GM23338 (cell line): ENCODE data around the gene GLI3. TPM values are rescaled to one million over a fixed set of nuclear protein-coding genes. Genes with fewer than 3 reads are reported as not detected.

ENCODE experiments used
- ATAC-seq: fragments of 200-7000 bp; cut with Tn5 transposase; 3 replicates; pipeline ENCODE4 v1.9.1; 2020
- DNase-seq: peaks from one replicate; pipeline ENCODE4 v3.0.0-alpha.2; 2015; ENCODE audit warnings: low spot score
- H2AFZ ChIP-seq: fragments of 200-600 bp; sonication (generic); 2 replicates; pipeline ENCODE4 v1.8.0; 2016; ENCODE audit warnings: antibody characterized with exemption, mild to moderate bottlenecking, moderate library complexity
- H3F3A ChIP-seq: fragments of 200-600 bp; sonication (generic); replicated peaks from 2 replicates; pipeline ENCODE4 v1.8.0; 2017; ENCODE audit warnings: antibody characterized with exemption, mixed run types, low read depth
- H3K27ac ChIP-seq: fragments of 200-600 bp; sonication (generic); 2 replicates; pipeline ENCODE4 v1.6.1; 2016; ENCODE audit warnings: low read depth
- H3K27me3 ChIP-seq: fragments of 200-600 bp; sonication (generic); 2 replicates; pipeline ENCODE4 v1.8.0; 2016; ENCODE audit warnings: mild to moderate bottlenecking, mixed run types, moderate library complexity; ENCODE audit not compliant: insufficient read depth
- H3K36me3 ChIP-seq: fragments of 200-600 bp; sonication (generic); 2 replicates; pipeline ENCODE4 v1.8.0; 2016; ENCODE audit warnings: mild to moderate bottlenecking; ENCODE audit not compliant: insufficient read depth
- H3K4me1 ChIP-seq: fragments of 200-600 bp; sonication (generic); 2 replicates; pipeline ENCODE4 v1.8.0; 2016; ENCODE audit warnings: mild to moderate bottlenecking, moderate library complexity; ENCODE audit not compliant: insufficient read depth
- H3K4me2 ChIP-seq: fragments of 200-600 bp; sonication (generic); 2 replicates; pipeline ENCODE4 v1.7.1; 2017; ENCODE audit warnings: mixed run types
- H3K4me3 ChIP-seq: fragments of 200-600 bp; sonication (generic); 2 replicates; pipeline ENCODE4 v1.6.1; 2016; ENCODE audit warnings: mixed run types
- H3K79me2 ChIP-seq: fragments of 200-600 bp; sonication (generic); replicated peaks from 2 replicates; pipeline ENCODE4 v1.8.0; 2017; ENCODE audit warnings: mild to moderate bottlenecking; ENCODE audit not compliant: insufficient read depth
- H3K9me2 ChIP-seq: fragments of 200-600 bp; sonication (generic); 2 replicates; pipeline ENCODE4 v1.8.0; 2017; ENCODE audit not compliant: insufficient read depth
- H4K20me1 ChIP-seq: fragments of 200-600 bp; sonication (generic); replicated peaks from 2 replicates; pipeline ENCODE4 v1.8.0; 2017; ENCODE audit warnings: mild to moderate bottlenecking; ENCODE audit not compliant: insufficient read depth
- H3K27ac Mint-ChIP-seq: 2 replicates; pipeline ENCODE4 v1.8.0; 2020; ENCODE audit warnings: inconsistent platforms, mild to moderate bottlenecking, moderate library complexity, mixed read lengths
- H3K27me3 Mint-ChIP-seq: 3 replicates; pipeline ENCODE4 v1.8.0; 2022; ENCODE audit warnings: low read depth, mild to moderate bottlenecking, moderate library complexity, mixed read lengths, inconsistent platforms; ENCODE audit not compliant: insufficient read depth, poor library complexity
- H3K36me3 Mint-ChIP-seq: 3 replicates; pipeline ENCODE4 v1.8.0; 2021; ENCODE audit warnings: low read depth, mild to moderate bottlenecking, inconsistent platforms, moderate library complexity, mixed read lengths
- H3K4me1 Mint-ChIP-seq: 3 replicates; pipeline ENCODE4 v1.8.0; 2020; ENCODE audit warnings: mild to moderate bottlenecking, inconsistent platforms, mixed read lengths
- H3K4me3 Mint-ChIP-seq: 3 replicates; pipeline ENCODE4 v1.8.0; 2021; ENCODE audit warnings: moderate library complexity, mild to moderate bottlenecking, inconsistent platforms, mixed read lengths
- H3K9me3 Mint-ChIP-seq: 3 replicates; pipeline ENCODE4 v1.8.0; 2020; ENCODE audit warnings: moderate library complexity, mild to moderate bottlenecking, inconsistent platforms, mixed read lengths
- CREB1 ChIP-seq: fragments of 250-450 bp; sonication (Bioruptor Pico); IDR thresholded peaks from 2 replicates; pipeline ENCODE4 v1.5.0; 2020; ENCODE audit warnings: low read depth, mild to moderate bottlenecking, moderate library complexity
- EZH2 ChIP-seq: fragments of 200-600 bp; sonication (generic); IDR thresholded peaks from one replicate; pipeline ENCODE4 v1.8.0; 2017; ENCODE audit warnings: antibody characterized with exemption, mild to moderate bottlenecking, low read depth; ENCODE audit not compliant: unreplicated experiment
- EZH2phosphoT487 ChIP-seq: fragments of 200-600 bp; sonication (generic); IDR thresholded peaks from one replicate; pipeline ENCODE4 v1.8.1; 2018; ENCODE audit warnings: antibody characterized with exemption; ENCODE audit not compliant: unreplicated experiment
- JUNB ChIP-seq: IDR thresholded peaks from one replicate; pipeline ENCODE4 v1.6.1; 2016; ENCODE audit warnings: antibody characterized with exemption; ENCODE audit not compliant: unreplicated experiment
- NANOG ChIP-seq: IDR thresholded peaks from 2 replicates; pipeline ENCODE4 v1.6.1; 2016; ENCODE audit warnings: antibody characterized with exemption, borderline replicate concordance
- POLR2AphosphoS5 ChIP-seq: IDR thresholded peaks from 2 replicates; pipeline ENCODE4 v1.6.1; 2016; ENCODE audit warnings: antibody characterized with exemption, low read depth
- STAT1 ChIP-seq: IDR thresholded peaks from one replicate; pipeline ENCODE4 v1.6.1; 2016; ENCODE audit warnings: antibody characterized with exemption; ENCODE audit not compliant: unreplicated experiment
- ZNF114 ChIP-seq: fragments of 250-450 bp; sonication (Bioruptor Pico); IDR thresholded peaks from 2 replicates; pipeline ENCODE4 v1.5.0; 2020; ENCODE audit warnings: mild to moderate bottlenecking, moderate library complexity
- ZNF331 ChIP-seq: fragments of 250-450 bp; sonication (Bioruptor Pico); IDR thresholded peaks from 2 replicates; pipeline ENCODE4 v1.5.0; 2020; ENCODE audit warnings: low read depth, mild to moderate bottlenecking, moderate library complexity
- polyA plus RNA-seq: library from polyadenylated mRNA; unstranded; fragments of >200 nt; fragmentation: Nextera tagmentation; extraction: Ambion mirVana; gene quantifications from 2 replicates; pipeline ENCODE4 v1.2.1, GENCODE V29; 2016
- total RNA-seq: library from RNA; depleted of rRNA; stranded (reverse); fragments of >200 nt; shearing (Covaris generic); gene quantifications from 2 replicates; pipeline ENCODE4 v1.2.3, GENCODE V29; 2014
- TF ChIP-seq, protein P1 (sequence below): fragments of 250-450 bp; sonication (Bioruptor Pico); IDR thresholded peaks from 2 replicates; pipeline ENCODE4 v1.5.0; 2020; ENCODE audit warnings: mild to moderate bottlenecking, moderate library complexity
- TF ChIP-seq, protein P2 (sequence below), 2 experiments: fragments of 200-600 bp in 1 of 2; sonication (generic) in 1 of 2; conservative IDR thresholded peaks; 2 replicates each; pipeline versions ENCODE4 v1.5.1 to v1.6.1; 2016 to 2017; ENCODE audit warnings: antibody characterized with exemption in 2 of 2, low read depth in 2 of 2, mild to moderate bottlenecking in 2 of 2, moderate library complexity in 1 of 2
- TF ChIP-seq, protein P3 (sequence below): IDR thresholded peaks from 2 replicates; pipeline ENCODE4 v1.6.1; 2016; ENCODE audit warnings: antibody characterized with exemption
- TF ChIP-seq, protein P4 (sequence below): IDR thresholded peaks from one replicate; pipeline ENCODE4 v1.6.1; 2018; ENCODE audit warnings: antibody characterized with exemption; ENCODE audit not compliant: unreplicated experiment

GLI3 gene
- total and polyA plus RNA-seq, 2 experiments from 2014 or later: 16.1 to 17.9 TPM

DNA sequence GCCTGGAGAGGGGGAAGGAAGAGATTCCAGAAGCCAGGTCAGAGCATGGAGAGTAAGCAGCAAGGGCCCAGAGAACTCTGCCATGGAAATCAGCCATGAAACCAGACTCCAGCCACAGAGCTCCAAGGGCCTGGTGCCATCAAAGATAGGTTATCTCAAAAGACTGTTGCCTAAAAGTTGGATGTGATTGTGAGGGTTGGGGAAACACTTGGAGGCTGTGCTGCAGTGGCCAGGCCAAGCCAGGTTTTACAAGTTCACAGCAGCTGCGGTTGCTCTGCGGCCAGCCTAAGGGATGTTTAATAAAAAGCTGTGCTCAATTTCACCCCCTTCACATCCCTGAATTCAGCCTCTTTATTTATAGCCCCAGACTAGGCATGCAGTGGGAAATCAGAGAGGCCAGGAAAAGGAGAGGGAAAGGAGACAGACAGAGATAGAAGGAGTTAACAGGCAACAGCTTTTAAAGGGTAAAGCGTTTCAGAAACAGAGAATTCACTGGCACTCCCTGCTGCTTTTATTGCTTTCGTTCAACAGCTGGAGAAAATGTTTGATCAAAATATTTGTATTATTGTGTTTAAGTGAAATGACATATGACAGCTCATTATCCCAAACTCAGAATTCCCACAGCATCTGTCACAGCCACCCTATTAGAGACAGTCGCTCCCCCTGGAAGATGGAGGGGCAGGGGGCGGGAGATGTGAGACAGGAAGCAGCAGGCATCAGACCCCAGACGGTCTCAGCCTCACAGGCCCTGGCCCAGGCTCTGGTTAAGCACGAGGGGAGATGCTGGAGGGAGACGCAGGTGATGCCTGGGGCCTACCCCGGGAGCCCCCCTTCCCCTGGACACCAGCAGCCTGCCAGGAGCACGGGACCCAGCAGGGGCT, 140.1 kb downstream of the GLI3 start:
- peak; percentile 35 for ATAC-seq
- H3K9me2 ChIP-seq: no peaks in the 10 kb centered on the region
- H3K4me2 ChIP-seq: no peak overlapping the region
- H3K27ac Mint-ChIP-seq: no peak overlapping the region
- H3K27me3 ChIP-seq: peaks cover 57% of the 10 kb centered on the region
- H3K36me3 Mint-ChIP-seq: peaks cover 20% of the 10 kb centered on the region
- no peak overlapping the region for H3K4me3 ChIP-seq
- no peak for DNase-seq
- H3F3A ChIP-seq: 0 out of 2 replicates have a peak, but pooled peaks cover 5% of the 10 kb centered on the region
- no peak overlapping the region; the same call in 2 of the 3 replicates for H3K4me3 Mint-ChIP-seq
- H3K79me2 ChIP-seq: no peaks in the 10 kb centered on the region
- peaks cover 39% of the 10 kb centered on the region for H3K4me1 Mint-ChIP-seq
- peaks cover 4% of the 10 kb centered on the region; the same call in 1 of the 2 replicates for H4K20me1 ChIP-seq
- peaks cover 13% of the 10 kb centered on the region for H3K9me3 Mint-ChIP-seq
- H3K36me3 ChIP-seq: no peaks in the 10 kb centered on the region
- no peak overlapping the region for H3K27ac ChIP-seq
- TF ChIP-seq NANOG (no peak), ZNF114 (no peak), POLR2AphosphoS5 (no peak), EZH2 (no peak), STAT1 (no peak), JUNB (no peak), ZNF331 (CRISPR knock-in tag) (no peak), CREB1 (CRISPR knock-in tag) (no peak), EZH2phosphoT487 (no peak)
- TF ChIP-seq, protein P1, sequence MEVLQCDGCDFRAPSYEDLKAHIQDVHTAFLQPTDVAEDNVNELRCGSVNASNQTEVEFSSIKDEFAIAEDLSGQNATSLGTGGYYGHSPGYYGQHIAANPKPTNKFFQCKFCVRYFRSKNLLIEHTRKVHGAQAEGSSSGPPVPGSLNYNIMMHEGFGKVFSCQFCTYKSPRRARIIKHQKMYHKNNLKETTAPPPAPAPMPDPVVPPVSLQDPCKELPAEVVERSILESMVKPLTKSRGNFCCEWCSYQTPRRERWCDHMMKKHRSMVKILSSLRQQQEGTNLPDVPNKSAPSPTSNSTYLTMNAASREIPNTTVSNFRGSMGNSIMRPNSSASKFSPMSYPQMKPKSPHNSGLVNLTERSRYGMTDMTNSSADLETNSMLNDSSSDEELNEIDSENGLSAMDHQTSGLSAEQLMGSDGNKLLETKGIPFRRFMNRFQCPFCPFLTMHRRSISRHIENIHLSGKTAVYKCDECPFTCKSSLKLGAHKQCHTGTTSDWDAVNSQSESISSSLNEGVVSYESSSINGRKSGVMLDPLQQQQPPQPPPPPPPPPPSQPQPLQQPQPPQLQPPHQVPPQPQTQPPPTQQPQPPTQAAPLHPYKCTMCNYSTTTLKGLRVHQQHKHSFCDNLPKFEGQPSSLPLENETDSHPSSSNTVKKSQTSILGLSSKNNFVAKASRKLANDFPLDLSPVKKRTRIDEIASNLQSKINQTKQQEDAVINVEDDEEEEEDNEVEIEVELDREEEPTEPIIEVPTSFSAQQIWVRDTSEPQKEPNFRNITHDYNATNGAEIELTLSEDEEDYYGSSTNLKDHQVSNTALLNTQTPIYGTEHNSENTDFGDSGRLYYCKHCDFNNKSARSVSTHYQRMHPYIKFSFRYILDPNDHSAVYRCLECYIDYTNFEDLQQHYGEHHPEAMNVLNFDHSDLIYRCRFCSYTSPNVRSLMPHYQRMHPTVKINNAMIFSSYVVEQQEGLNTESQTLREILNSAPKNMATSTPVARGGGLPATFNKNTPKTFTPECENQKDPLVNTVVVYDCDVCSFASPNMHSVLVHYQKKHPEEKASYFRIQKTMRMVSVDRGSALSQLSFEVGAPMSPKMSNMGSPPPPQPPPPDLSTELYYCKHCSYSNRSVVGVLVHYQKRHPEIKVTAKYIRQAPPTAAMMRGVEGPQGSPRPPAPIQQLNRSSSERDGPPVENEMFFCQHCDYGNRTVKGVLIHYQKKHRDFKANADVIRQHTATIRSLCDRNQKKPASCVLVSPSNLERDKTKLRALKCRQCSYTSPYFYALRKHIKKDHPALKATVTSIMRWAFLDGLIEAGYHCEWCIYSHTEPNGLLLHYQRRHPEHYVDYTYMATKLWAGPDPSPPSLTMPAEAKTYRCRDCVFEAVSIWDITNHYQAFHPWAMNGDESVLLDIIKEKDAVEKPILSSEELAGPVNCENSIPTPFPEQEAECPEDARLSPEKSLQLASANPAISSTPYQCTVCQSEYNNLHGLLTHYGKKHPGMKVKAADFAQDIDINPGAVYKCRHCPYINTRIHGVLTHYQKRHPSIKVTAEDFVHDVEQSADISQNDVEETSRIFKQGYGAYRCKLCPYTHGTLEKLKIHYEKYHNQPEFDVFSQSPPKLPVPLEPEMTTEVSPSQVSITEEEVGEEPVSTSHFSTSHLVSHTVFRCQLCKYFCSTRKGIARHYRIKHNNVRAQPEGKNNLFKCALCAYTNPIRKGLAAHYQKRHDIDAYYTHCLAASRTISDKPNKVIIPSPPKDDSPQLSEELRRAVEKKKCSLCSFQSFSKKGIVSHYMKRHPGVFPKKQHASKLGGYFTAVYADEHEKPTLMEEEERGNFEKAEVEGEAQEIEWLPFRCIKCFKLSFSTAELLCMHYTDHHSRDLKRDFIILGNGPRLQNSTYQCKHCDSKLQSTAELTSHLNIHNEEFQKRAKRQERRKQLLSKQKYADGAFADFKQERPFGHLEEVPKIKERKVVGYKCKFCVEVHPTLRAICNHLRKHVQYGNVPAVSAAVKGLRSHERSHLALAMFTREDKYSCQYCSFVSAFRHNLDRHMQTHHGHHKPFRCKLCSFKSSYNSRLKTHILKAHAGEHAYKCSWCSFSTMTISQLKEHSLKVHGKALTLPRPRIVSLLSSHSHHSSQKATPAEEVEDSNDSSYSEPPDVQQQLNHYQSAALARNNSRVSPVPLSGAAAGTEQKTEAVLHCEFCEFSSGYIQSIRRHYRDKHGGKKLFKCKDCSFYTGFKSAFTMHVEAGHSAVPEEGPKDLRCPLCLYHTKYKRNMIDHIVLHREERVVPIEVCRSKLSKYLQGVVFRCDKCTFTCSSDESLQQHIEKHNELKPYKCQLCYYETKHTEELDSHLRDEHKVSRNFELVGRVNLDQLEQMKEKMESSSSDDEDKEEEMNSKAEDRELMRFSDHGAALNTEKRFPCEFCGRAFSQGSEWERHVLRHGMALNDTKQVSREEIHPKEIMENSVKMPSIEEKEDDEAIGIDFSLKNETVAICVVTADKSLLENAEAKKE (CRISPR knock-in tag): no peak
- TF ChIP-seq, protein P2, sequence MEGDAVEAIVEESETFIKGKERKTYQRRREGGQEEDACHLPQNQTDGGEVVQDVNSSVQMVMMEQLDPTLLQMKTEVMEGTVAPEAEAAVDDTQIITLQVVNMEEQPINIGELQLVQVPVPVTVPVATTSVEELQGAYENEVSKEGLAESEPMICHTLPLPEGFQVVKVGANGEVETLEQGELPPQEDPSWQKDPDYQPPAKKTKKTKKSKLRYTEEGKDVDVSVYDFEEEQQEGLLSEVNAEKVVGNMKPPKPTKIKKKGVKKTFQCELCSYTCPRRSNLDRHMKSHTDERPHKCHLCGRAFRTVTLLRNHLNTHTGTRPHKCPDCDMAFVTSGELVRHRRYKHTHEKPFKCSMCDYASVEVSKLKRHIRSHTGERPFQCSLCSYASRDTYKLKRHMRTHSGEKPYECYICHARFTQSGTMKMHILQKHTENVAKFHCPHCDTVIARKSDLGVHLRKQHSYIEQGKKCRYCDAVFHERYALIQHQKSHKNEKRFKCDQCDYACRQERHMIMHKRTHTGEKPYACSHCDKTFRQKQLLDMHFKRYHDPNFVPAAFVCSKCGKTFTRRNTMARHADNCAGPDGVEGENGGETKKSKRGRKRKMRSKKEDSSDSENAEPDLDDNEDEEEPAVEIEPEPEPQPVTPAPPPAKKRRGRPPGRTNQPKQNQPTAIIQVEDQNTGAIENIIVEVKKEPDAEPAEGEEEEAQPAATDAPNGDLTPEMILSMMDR (conservative IDR thresholded peaks at IDR 0.05; ENCODE audit: low read depth in 2 of 2): no peak
- TF ChIP-seq, protein P3, sequence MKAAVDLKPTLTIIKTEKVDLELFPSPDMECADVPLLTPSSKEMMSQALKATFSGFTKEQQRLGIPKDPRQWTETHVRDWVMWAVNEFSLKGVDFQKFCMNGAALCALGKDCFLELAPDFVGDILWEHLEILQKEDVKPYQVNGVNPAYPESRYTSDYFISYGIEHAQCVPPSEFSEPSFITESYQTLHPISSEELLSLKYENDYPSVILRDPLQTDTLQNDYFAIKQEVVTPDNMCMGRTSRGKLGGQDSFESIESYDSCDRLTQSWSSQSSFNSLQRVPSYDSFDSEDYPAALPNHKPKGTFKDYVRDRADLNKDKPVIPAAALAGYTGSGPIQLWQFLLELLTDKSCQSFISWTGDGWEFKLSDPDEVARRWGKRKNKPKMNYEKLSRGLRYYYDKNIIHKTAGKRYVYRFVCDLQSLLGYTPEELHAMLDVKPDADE: no peak
- TF ChIP-seq, protein P4, sequence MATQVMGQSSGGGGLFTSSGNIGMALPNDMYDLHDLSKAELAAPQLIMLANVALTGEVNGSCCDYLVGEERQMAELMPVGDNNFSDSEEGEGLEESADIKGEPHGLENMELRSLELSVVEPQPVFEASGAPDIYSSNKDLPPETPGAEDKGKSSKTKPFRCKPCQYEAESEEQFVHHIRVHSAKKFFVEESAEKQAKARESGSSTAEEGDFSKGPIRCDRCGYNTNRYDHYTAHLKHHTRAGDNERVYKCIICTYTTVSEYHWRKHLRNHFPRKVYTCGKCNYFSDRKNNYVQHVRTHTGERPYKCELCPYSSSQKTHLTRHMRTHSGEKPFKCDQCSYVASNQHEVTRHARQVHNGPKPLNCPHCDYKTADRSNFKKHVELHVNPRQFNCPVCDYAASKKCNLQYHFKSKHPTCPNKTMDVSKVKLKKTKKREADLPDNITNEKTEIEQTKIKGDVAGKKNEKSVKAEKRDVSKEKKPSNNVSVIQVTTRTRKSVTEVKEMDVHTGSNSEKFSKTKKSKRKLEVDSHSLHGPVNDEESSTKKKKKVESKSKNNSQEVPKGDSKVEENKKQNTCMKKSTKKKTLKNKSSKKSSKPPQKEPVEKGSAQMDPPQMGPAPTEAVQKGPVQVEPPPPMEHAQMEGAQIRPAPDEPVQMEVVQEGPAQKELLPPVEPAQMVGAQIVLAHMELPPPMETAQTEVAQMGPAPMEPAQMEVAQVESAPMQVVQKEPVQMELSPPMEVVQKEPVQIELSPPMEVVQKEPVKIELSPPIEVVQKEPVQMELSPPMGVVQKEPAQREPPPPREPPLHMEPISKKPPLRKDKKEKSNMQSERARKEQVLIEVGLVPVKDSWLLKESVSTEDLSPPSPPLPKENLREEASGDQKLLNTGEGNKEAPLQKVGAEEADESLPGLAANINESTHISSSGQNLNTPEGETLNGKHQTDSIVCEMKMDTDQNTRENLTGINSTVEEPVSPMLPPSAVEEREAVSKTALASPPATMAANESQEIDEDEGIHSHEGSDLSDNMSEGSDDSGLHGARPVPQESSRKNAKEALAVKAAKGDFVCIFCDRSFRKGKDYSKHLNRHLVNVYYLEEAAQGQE: no peak
- H2AFZ ChIP-seq: no peak overlapping the region
- peaks cover 53% of the 10 kb centered on the region for H3K27me3 Mint-ChIP-seq
- peaks cover 13% of the 10 kb centered on the region for H3K4me1 ChIP-seq
